ENCODE data around the gene ANKRD1. TPM values are rescaled to one million over a fixed set of nuclear protein-coding genes. Genes with fewer than 3 reads are reported as not detected.

ANKRD1 gene
- total RNA-seq, 1 experiment from 2014 or later: 0.26 TPM

DNA sequence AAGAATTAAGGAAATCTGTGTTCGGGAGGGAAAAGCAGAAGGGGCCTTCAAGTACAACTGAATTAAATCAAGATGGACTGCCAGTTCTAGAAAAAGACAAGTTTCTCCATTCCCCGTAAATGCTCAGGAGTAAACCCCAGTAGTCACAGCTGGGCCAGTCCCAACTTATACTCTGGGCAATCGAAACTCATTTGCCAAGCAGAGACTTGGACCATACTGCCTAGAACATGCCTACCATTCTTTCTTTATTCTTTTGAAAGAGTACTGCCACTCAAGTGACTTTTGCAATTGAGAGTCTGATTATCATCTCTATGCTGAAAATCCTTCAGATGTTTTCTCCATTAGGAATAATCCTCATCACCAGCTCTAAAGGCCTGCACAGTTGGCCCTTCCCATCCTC lies 27.7 kb downstream of the ANKRD1 start:
- H3K36me3 ChIP-seq (ENCODE audit: control insufficient read depth, insufficient read depth, low read length): peaks cover 41% of the 10 kb centered on the region
- in situ Hi-C loops (cut with HindIII; ENCODE audit: low pct_unique_long_range_greater_than_20kb, low sequenced_read_pairs): no loop called here
- intact Hi-C loops (cut with micrococcal nuclease; ENCODE audit: unreplicated experiment): no loop called here
- ATAC-seq (no peak), DNase-seq (ENCODE audit: low read depth, low spot score) (no peak)
- CTCF ChIA-PET: no interaction called here
- H3K27me3 ChIP-seq (ENCODE audit: control insufficient read depth, insufficient read depth, low read length): no peaks in the 10 kb centered on the region
- H3K4me3 ChIP-seq (ENCODE audit: low read depth in 2 of 2, low read length in 2 of 2): no peak overlapping the region
- H3K4me1 ChIP-seq (ENCODE audit: control insufficient read depth, insufficient read depth, low read length): no peaks in the 10 kb centered on the region
- no peaks in the 10 kb centered on the region for H3K9me3 ChIP-seq (ENCODE audit: control insufficient read depth, insufficient read depth, low read depth, low read length)
- BruUV-seq (replicated peaks): no TSS peak
- no peak overlapping the region for H3K27ac ChIP-seq (ENCODE audit: low read length)
- no peak for TF ChIP-seq POLR2AphosphoS5 (IDR thresholded peaks at IDR 0.05; ENCODE audit: low read depth, low read length)
- no peak for TF ChIP-seq TCF7L2 (IDR thresholded peaks at IDR 0.05; ENCODE audit: low read depth, low read length)
- no peak for TF ChIP-seq SIN3A (IDR thresholded peaks at IDR 0.05; ENCODE audit: borderline replicate concordance, insufficient read depth, low read depth, low read length)
- TF ChIP-seq, protein P1, sequence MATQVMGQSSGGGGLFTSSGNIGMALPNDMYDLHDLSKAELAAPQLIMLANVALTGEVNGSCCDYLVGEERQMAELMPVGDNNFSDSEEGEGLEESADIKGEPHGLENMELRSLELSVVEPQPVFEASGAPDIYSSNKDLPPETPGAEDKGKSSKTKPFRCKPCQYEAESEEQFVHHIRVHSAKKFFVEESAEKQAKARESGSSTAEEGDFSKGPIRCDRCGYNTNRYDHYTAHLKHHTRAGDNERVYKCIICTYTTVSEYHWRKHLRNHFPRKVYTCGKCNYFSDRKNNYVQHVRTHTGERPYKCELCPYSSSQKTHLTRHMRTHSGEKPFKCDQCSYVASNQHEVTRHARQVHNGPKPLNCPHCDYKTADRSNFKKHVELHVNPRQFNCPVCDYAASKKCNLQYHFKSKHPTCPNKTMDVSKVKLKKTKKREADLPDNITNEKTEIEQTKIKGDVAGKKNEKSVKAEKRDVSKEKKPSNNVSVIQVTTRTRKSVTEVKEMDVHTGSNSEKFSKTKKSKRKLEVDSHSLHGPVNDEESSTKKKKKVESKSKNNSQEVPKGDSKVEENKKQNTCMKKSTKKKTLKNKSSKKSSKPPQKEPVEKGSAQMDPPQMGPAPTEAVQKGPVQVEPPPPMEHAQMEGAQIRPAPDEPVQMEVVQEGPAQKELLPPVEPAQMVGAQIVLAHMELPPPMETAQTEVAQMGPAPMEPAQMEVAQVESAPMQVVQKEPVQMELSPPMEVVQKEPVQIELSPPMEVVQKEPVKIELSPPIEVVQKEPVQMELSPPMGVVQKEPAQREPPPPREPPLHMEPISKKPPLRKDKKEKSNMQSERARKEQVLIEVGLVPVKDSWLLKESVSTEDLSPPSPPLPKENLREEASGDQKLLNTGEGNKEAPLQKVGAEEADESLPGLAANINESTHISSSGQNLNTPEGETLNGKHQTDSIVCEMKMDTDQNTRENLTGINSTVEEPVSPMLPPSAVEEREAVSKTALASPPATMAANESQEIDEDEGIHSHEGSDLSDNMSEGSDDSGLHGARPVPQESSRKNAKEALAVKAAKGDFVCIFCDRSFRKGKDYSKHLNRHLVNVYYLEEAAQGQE (IDR thresholded peaks at IDR 0.05; ENCODE audit: insufficient read depth in 1 of 2, low read depth in 2 of 2, low read length in 1 of 2): no peak
- TF ChIP-seq, protein P2, sequence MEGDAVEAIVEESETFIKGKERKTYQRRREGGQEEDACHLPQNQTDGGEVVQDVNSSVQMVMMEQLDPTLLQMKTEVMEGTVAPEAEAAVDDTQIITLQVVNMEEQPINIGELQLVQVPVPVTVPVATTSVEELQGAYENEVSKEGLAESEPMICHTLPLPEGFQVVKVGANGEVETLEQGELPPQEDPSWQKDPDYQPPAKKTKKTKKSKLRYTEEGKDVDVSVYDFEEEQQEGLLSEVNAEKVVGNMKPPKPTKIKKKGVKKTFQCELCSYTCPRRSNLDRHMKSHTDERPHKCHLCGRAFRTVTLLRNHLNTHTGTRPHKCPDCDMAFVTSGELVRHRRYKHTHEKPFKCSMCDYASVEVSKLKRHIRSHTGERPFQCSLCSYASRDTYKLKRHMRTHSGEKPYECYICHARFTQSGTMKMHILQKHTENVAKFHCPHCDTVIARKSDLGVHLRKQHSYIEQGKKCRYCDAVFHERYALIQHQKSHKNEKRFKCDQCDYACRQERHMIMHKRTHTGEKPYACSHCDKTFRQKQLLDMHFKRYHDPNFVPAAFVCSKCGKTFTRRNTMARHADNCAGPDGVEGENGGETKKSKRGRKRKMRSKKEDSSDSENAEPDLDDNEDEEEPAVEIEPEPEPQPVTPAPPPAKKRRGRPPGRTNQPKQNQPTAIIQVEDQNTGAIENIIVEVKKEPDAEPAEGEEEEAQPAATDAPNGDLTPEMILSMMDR (IDR thresholded peaks at IDR 0.05): no peak
- POLR2A ChIA-PET: interaction anchor here (0.6 kb wide), 1 partner anchor 43 kb away, joined by 3 read pairs; no protein-coding TSS in a partner anchor

DNA sequence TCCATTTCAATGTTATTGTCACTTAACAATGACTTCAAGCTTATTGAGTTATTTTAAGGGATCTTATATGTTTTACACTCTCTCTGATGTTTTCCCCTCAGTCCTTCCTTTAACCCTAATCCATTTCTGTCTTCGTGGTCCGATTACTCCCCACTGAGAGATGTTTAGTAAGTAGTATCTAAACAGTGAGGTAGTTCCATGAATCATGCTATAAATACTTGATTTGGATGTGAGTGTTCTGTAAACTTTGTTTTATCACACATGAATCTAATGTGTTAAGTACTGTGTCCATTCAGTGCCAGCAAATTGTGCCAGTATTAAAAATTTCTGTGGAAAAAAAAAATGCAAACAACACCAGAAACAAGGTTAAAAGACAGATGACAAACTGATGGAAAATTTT lies 30.5 kb downstream of the ANKRD1 start:
- no peak for DNase-seq (ENCODE audit: low read depth, low spot score)
- H3K4me3 ChIP-seq (ENCODE audit: low read depth in 2 of 2, low read length in 2 of 2): no peak overlapping the region
- no peaks in the 10 kb centered on the region for H3K27me3 ChIP-seq (ENCODE audit: control insufficient read depth, insufficient read depth, low read length)
- ATAC-seq: no peak
- in situ Hi-C loops (cut with HindIII; ENCODE audit: low pct_unique_long_range_greater_than_20kb, low sequenced_read_pairs): no loop called here
- TF ChIP-seq TCF7L2 (IDR thresholded peaks at IDR 0.05; ENCODE audit: low read depth, low read length) (no peak), SIN3A (IDR thresholded peaks at IDR 0.05; ENCODE audit: borderline replicate concordance, insufficient read depth, low read depth, low read length) (no peak), POLR2AphosphoS5 (IDR thresholded peaks at IDR 0.05; ENCODE audit: low read depth, low read length) (no peak)
- TF ChIP-seq, protein P2 (IDR thresholded peaks at IDR 0.05): no peak
- TF ChIP-seq, protein P1 (IDR thresholded peaks at IDR 0.05; ENCODE audit: insufficient read depth in 1 of 2, low read depth in 2 of 2, low read length in 1 of 2): no peak
- H3K36me3 ChIP-seq (ENCODE audit: control insufficient read depth, insufficient read depth, low read length): peaks cover 48% of the 10 kb centered on the region
- ChIA-PET CTCF (no interaction called here), POLR2A (no interaction called here)
- no peaks in the 10 kb centered on the region for H3K9me3 ChIP-seq (ENCODE audit: control insufficient read depth, insufficient read depth, low read depth, low read length)
- H3K27ac ChIP-seq (ENCODE audit: low read length): no peak overlapping the region
- intact Hi-C loops (cut with micrococcal nuclease; ENCODE audit: unreplicated experiment): no loop called here
- no TSS peak for BruUV-seq (replicated peaks)
- no peaks in the 10 kb centered on the region for H3K4me1 ChIP-seq (ENCODE audit: control insufficient read depth, insufficient read depth, low read length)

All from Panc1 (cell line).